Sciatic nerve (tissue), 2 donors: ENCODE results near the gene CYTH3. TPM values are rescaled to one million over a fixed set of nuclear protein-coding genes. Genes with fewer than 3 reads are reported as not detected.

Experiments
- ATAC-seq: fragments of 200-7000 bp; cut with Tn5 transposase; one replicate; pipeline ENCODE4 v1.9.1; 2020; ENCODE audit warnings: mild to moderate bottlenecking, moderate library complexity
- DNase-seq: peaks from one replicate; pipeline ENCODE4 v3.0.0-alpha.2; 2020; ENCODE audit warnings: low spot score
- intact Hi-C: fragments of 100-400 bp; cut with DNase I; formaldehyde crosslinking; loops from one replicate; pipeline ENCODE4 v1.14.2; 2022
- total RNA-seq: library from RNA; stranded (reverse); fragmentation: NEBNext Ultra II Directional; extraction: Animal tissue kit (Norgen Biotek cat#: 25700); gene quantifications from one replicate; pipeline ENCODE4 v1.2.1, GENCODE V29; 2021
- donor health status: DM: no; HTN: no; CAD: no.
- donor health status: DM: no; HTN: no; CAD: no.

CYTH3 gene
- total RNA-seq, 1 donor from 2014 or later, result 56.9 TPM

- peak; percentile 78 for ATAC-seq
- intact Hi-C loops, result no loop called here
- no peak for DNase-seq
Observed at GRCh38 chr7:6178298-6179029, 94.0 kb downstream of the CYTH3 start.

- DNase-seq, result no peak
- ATAC-seq, result no peak
Observed at GRCh38 chr7:6175645-6176044, 96.8 kb downstream of the CYTH3 start.

GRCh38 chr7:6172910-6173295 lies 99.5 kb downstream of the CYTH3 start:
- ATAC-seq (no peak), DNase-seq (no peak)
- intact Hi-C loops, result no loop called here

More at GRCh38 chr7:6175645-6176044, 96.8 kb downstream of the CYTH3 start:
- intact Hi-C loops, result no loop called here

- DNase-seq, result no peak
- ATAC-seq, result peak; percentile 18
- intact Hi-C loops, result no loop called here
Observed at GRCh38 chr7:6172224-6172909, 100.1 kb downstream of the CYTH3 start.

GRCh38 chr7:6171532-6172223 lies 100.7 kb downstream of the CYTH3 start:
- DNase-seq (no peak), ATAC-seq (peak; percentile 46)

GRCh38 chr7:6170571-6171531 lies 101.6 kb downstream of the CYTH3 start:
- intact Hi-C loops, result no loop called here
- DNase-seq (no peak), ATAC-seq (no peak)

More at GRCh38 chr7:6171532-6172223, 100.7 kb downstream of the CYTH3 start:
- intact Hi-C loops, result no loop called here

GRCh38 chr7:6169805-6170520 lies 102.5 kb downstream of the CYTH3 start:
- ATAC-seq (no peak), DNase-seq (no peak)
- intact Hi-C loops, result no loop called here

- DNase-seq, result no peak
- no peak for ATAC-seq
- intact Hi-C loops, result no loop called here
Observed at GRCh38 chr7:6168477-6168868, 104.0 kb downstream of the CYTH3 start.

- intact Hi-C loops, result no loop called here
- ATAC-seq, result no peak
- DNase-seq, result no peak
Observed at GRCh38 chr7:6167587-6168476, 104.6 kb downstream of the CYTH3 start.

GRCh38 chr7:6167004-6167551 lies 105.3 kb downstream of the CYTH3 start:
- DNase-seq (no peak), ATAC-seq (no peak)
- intact Hi-C loops, result no loop called here

GRCh38 chr7:6166443-6166891 lies 106.0 kb downstream of the CYTH3 start:
- DNase-seq, result no peak
- intact Hi-C loops, result no loop called here

GRCh38 chr7:6165521-6166320 lies 106.7 kb downstream of the CYTH3 start:
- no peak for ATAC-seq
- DNase-seq, result no peak
- intact Hi-C loops, result no loop called here

More at GRCh38 chr7:6166443-6166891, 106.0 kb downstream of the CYTH3 start:
- ATAC-seq, result no peak

GRCh38 chr7:6165075-6165474 lies 107.3 kb downstream of the CYTH3 start:
- ATAC-seq (no peak), DNase-seq (no peak)
- intact Hi-C loops, result no loop called here

GRCh38 chr7:6164491-6164890 lies 107.9 kb downstream of the CYTH3 start:
- intact Hi-C loops, result no loop called here
- no peak for ATAC-seq
- no peak for DNase-seq

GRCh38 chr7:6164010-6164409 lies 108.4 kb downstream of the CYTH3 start:
- no peak for ATAC-seq
- intact Hi-C loops, result no loop called here
- DNase-seq, result no peak

GRCh38 chr7:6163402-6163801 lies 109.0 kb downstream of the CYTH3 start:
- intact Hi-C loops, result no loop called here
- DNase-seq, result no peak
- ATAC-seq, result no peak
